Measurements from ENCODE around the gene RETSAT.

RETSAT gene

GRCh38 chr2:85302121-85302520, 52.2 kb downstream of the RETSAT start:
- DNase-seq, result no peak

Measured in stimulated activated CD4-positive, alpha-beta T cell treated with anti-CD3 and anti-CD28 coated beads, Interleukin-4, amount 100 ng/mL, for 24 hours (primary cell).